DMS53 treated with DMSO at 0.1 percent for 48 hours (cell line): ENCODE measurements around the gene CEP95.
A peak's percentile ranks its signal among the peaks of the same experiment; 100 is the strongest.
"Not testable (repeated sequence)": the region's sequence is repeated elsewhere in the genome, so short reads cannot be mapped to it uniquely, and the experiment has no call there.

ENCODE experiments used
- DNase-seq: peaks from one replicate; lab custom pipeline; 2025; ENCODE audit not compliant: unreplicated experiment; lab: John Stamatoyannopoulos, UW

Gene CEP95, protein sequence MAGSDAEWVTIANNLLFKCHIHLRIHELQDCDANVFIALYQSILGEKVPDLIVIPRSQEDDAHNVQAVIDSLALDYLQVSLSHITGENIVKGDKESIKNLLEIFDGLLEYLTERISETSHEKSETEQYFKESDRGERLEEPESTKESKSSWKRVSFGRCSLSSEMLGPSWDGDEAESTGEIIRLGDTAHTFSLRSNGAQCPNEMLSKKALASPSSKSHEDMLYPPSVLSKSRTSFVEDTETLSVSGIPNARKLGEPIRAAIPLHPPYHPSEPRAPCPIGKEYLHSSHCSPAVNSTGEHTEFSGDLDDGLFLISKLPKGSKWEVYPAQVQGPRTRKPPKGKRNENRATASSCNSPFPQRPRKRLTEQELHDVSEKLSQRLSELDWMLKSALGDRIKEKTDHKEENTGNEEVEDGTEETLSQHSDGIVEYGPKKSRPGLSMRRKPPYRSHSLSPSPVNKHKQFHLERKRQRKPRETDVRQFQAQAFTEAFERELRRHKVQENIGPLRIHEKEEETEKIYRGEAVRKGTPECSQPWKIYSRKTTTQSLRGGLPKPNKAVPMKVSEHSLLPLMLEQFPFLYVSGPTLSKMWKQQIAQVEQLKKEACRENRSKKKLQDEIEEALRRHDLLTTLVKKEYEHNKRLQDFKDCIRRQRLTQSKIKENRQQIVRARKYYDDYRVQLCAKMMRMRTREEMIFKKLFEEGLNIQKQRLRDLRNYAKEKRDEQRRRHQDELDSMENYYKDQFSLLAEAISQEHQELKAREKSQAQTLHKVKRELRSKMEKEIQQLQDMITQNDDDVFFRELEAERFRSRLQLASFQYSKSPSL

DNA sequence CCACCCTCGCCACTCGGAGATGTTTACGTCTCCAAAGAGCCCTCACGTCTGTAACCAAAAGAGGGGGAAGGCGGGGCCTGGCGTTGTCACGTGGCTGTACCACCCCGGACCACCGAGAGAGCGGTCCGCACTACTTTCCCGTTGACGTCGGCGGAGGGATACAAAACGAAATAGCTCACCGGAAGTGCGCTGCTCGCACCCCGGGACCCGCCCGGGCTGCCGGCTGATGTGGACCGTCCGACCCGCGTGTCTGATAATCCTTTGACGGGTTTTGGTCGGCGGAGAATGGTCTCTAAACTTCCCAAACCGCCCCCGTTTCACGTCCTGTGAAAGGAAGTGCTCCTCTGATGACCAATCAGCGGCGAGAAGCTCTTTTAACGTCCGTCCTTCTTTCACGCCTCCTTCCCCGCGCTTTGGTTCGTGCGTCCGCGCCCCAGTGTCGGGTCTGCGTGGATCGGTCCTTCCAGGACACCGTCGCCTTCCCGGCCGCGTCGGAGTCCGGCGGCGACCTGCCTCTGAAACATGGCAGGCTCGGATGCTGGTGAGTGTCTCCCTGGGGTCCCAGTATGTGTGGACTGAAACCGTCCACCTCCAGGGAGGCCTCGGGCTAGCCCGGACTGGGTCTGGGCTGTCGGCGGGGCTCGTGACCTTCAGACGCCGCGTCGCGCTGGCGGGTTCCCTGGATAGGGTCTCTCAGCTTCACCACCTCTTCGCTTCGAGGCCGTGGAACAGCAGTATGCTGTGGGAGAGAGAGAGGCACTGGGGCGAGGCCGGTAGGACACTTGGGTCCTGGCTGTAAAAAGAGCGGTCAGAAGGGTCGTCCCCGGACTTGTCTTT is at the start of gene CEP95:
Gene CEP95 (plus strand): TSS at position 402 of the 837 bp plus-strand sequence. CDS start 121 bp downstream, at position 523.
- peak; percentile 88 for DNase-seq

DNA sequence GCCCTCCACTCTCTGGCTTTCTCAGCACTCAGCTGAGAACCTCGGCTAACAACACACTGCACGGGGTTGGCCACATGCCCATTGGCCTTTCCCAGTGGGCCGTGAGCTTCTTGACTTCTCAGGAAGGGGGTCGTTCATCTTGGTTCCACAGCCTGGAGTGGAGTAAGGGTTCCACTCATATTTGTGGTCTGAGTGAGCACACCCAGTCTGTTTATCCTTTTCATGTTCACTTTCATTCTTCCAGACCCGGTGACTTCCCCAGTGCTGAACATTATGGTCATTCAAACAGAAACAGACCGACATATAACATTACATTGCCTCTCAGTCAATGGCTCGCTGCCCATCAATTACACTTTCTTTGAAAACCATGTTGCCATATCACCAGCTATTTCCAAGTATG is 49.6 kb upstream of the CEP95 start:
- DNase-seq, result no peak

DNA sequence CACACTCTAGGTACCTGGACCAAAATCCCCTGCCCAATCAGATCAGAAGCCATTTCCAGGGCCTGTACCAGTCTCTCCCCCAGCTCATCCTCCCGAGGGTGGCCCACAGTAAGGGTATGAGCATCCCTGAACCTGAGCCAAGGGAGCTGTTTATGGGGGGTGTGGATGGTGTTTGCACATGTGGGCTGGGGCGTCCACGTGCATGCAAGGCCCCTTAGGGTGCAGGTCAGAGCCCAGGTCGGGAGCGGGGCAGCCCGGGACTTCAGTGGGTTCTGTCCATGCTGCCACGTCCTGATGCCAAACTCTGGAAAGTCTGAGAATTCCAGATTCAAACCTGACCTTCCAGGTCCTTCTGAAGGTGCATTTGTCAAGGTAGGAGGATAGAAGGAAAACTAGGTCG is 48.0 kb upstream of the CEP95 start:
- DNase-seq, result no peak

DNA sequence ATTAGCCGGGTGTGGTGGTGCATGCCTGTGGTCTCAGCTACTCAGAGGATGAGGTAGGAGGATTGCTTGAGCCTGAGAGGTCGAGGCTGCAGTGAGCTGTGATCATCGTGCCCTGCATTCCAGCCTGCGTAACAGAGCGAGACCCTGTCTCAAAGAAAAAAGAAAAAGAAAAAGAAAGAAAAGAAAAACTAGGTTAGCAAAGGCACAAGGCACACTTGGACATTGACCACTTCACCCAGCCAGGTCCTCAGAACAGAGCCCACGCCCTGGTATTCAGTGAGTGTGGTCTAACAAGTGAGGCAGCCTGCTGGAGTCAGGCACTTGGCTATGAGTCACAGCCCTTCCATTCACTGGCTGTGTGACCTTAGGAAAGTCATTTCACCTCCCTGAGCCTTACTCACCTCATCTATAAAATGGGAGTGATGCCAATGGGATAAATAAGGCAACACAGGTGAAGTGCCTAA is 47.5 kb upstream of the CEP95 start:
- DNase-seq, result no peak

DNA sequence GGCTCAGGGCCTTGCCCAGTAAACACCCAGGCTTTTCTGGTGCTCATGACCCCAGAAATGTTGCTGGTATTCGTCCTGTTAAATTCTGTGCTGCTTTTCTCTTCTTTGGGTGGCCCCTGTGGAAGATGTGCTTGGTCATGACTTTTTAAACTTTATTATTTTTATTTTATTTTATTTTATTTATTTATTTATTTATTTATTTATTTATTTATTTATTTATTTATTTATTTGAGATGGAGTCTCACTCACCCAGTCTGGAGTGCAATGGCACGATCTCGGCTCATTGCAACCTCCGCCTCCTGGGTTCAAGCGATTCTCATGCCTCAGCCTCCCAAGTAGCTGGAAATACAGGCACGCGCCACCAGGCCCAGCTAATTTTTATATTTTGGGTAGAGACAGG is 47.0 kb upstream of the CEP95 start:
- DNase-seq, result not testable (repeated sequence)

DNA sequence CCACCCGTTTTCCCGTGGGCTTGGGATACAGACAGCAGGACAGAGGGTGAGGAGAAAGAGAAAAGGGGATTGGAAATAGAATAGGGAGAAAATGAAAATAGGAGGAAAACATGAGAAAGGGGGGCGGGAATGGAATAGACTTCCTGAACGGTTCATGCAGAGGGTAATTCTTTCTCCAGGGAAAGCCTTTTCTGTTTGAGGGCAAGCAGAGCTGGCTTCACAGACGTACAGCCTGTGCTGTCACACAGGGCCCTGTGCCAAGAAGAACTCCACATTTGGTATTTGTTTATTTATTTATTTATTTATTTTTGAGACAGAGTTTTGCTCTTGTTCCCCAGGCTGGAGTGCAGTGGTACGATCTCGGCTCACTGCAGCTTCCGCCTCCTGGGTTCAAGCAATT is 45.8 kb upstream of the CEP95 start:
- DNase-seq, result no peak

DNA sequence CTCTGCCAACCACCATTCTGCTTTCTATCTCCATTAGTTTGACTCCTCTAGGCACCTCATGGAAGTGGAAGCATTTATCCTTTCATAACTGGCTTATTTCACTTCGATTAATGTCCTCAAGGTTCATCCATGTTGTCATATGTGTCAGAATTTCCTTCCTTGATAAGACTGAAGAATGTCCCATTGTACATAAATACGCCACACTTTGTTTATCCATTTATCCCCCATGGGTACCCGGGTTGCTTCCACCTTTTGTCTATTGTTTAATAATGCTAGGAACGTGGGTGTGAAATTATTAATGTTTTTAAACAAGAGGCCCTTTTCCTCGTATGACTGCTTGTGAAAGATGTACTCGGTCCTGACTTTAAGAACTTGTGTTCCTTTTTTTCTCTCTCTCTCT is 45.0 kb upstream of the CEP95 start:
- DNase-seq, result no peak

DNA sequence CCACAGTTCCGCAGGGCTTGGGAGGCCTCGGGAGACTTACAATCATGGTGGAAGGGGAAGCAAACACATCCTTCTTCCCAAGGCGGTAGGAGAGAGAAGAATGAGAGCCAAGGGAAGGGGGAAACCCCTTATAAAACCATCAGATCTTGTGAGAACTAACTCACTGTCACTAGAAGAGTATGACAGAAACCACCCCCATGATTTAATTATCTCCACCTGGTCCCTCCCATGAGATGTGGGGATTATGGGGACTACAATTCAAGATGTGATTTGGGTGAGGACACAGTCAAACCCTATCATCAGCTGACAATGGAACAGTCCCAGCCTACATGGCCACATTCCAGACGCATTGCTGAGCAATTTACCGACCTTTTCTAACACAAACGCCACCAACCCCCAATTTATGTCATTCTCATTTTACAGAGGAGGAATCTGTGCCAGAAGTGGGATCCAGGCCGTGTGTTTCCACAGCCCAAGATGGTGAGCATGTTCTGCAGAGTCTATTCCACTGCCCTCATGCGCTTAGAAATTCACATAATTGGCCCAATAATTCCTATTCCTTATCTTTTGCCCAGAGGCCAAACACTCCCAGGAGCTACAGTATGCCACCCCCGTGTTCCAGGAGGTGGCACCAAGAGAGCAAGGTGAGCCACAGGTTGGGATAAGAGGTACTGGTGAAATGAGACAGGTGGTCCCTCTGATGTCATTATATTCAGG is 40.6 kb upstream of the CEP95 start:
- no peak for DNase-seq

DNA sequence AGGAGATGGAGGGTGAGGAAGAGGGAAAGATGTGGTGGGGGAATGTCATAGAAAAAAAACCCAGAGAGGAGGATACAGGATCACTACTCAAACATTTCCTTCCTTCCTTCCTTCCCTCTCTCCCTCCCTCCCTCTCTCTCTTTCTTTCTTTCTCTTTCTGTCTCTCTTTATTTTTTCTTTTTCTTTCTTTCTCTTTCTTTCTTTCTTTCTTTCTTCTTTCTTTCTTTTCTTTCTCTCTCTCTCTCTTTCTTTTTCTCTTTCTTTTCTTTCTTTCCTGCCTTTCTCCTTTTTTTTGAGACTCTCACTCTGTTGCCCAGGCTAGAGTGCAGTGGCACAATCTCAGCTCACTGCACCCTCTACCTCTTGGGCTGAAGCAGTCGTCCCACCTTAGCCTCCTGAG is 39.9 kb upstream of the CEP95 start:
- not testable (repeated sequence) for DNase-seq

DNA sequence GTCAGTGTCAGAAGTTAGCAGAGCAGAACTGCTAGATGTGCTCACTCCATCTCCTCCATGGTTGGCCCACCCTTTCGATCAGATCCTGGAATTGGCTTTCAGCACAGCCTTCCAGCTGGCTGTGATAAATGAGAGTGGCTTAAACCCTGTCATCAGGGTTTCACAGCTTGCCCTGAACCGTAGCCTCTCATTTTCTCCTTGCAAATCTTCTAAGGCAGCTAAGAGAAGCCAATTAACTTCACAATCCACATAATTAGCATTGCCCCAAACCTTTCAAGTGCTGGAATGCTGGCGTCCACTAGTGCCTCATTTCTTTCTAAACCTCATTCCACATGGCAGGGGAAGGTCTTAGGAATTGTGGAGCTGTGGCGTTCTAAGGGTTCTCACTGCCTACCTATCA is 36.2 kb upstream of the CEP95 start:
- DNase-seq, result no peak

DNA sequence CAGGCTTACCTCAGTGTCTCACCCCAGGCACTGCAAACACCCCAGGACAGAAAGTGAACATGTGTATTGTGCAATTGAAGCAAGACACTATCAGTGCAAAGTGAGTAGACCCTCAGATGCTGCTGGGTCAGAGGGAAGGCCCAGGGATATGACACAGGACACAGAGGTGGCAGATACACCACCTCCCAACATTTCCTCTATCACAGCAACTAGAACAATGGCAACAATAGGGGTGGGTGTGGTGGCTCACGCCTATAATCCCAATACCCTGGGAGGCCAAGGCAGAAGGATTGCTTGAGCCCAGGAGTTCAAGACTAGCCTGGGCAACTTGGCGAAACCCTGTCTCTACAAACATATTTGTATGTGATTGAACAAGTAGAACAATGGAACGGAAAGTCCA is 35.3 kb upstream of the CEP95 start:
- DNase-seq, result no peak

DNA sequence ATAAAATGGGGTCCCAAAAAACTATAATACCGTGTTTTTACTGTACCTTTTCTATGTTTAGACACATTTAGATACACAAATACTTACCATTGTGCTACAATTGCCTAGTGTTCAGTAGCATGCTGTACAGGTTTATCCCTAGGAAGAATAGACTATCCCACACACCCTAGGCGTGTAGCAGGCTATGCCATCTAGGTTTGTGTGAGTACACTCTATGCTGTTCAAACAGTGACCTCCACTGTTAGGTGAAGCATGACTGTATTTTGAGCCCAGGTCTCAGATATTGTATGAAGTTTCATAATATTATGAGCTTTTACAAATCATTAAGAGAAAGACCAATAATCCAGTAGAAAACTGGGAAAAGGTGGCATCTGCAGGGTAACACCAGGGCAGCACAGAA is 34.2 kb upstream of the CEP95 start:
- no peak for DNase-seq

DNA sequence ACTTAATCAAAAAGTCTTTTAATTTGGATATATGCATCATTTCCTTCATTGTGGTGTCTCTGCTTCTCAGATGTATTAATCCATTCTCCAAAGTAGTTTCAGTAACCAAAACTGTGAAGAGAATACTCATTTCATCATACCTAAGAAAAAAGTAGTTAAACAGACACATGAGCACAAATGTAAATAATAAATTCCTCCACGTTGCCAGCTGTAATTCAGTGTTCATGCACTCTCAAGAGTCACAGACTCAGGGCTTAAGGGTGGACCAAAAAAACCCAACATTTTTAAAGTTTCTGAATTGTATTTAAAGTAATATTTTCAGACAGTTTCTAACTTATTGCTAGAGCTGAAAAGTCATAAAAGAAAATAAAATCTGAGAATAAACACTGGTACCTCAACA is 28.9 kb upstream of the CEP95 start:
- DNase-seq, result no peak

DNA sequence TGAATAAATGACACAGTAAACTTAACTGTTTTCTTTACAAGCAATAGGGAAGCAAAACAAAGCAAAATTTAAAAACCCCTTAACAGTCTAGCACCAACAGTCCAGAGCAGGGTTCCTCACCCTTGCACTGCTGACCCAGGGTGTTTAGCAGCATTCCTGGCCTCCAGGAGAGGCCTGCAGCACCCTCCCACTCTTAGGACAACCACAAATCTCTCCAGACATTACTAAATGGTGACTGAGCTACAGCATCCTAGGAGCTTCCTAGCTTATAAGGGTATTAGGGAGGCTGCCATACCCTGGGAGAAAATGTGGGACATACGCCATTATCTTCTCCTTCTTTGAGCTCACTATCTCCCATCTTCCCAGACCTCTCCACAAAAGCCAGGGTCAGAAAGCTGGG is 25.8 kb upstream of the CEP95 start:
- DNase-seq, result no peak

DNA sequence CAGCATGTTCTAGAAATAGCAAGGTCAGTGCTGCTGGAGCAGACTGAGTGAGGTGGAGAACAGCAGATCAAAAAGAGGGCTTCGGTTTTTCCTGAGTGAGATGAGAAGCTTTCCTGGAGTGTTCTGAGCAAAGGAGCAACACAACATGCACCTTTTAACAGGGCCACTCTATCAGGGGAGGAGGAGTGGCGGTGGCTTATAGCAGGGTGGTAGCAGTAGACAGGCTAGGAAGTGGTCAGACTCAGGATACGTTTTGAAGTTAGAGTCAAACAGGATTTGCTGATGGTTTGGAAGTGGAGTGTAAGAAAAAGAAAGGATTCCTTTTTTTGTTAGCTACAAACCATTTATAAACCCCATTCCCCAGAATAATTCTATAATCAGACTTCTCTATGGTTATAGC is 22.4 kb upstream of the CEP95 start:
- no peak for DNase-seq

DNA sequence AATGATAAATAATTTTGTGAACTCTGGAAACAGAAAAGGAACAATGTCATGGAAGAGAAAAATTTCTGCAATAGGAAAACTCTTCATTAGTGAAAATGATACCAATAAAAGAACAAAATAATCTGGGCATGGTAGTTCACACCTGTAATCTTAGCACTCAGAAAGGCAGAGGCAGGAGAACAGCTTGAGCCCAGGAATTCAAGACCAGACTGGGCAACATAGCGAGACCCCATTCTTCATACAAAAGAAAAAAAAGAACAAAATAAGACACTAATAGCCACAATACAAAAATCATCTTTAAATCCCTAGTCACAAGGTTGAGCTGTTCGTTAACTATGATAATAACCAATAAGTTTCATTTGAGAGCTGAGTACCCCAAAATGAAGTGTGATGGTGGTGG is 18.5 kb upstream of the CEP95 start:
- DNase-seq, result no peak

DNA sequence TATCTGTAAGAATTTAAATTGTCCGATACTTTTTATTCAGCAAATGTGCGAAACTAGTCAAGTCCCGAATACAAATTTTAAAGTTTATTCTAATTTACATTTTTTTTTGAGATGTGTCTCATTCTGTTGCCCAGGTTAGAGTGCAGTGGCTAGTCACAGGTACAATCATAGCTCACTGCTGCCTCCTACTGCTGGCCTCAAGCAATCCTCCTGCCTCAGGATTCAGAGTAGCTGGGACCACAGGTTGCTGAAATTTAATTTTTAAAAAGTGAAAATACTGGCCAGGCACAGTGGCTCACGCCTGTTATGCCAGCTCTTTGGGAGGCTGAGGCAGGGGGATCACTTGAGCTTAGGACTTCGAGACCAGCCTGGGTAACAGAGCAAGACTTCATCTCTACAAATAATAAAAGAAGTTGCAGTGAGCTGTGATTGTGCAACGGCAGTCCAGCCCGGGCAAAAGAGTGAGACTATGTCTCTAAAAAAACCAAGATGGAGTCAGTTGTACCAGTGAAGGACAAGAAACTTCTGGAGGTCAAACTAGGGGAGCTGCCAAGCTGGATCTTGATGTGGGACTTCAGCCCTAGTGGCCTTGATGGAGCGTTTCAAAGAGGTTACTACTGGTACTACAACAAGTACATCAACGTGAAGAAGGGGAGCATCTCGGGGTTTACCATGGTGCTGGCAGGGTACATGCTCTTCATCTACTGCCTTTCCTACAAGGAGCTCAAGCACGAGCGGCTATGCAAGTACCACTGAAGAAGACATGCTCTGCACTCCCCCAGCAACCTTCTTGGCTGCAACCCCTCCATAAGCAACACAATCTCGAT is 15.5 kb upstream of the CEP95 start:
- DNase-seq, result peak; percentile 15

DNA sequence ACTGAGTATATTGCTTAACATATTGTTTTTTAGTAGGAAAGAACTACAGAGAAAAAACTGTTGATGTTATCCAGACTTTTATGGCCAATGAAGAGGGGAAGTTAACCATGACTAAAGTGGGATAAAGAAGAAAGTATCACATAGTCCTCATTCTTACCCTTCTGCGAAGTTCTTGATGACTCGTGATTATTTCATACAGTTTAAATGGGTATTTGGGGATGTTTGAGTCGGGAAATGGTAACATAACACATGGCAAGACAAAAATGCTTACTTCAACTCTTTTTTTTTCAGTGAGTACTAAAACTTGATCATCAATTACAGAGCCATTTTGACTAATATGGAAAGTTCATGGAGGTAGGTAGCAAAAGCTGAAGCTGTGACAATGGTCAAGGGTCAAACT is 14.8 kb upstream of the CEP95 start:
- no peak for DNase-seq

DNA sequence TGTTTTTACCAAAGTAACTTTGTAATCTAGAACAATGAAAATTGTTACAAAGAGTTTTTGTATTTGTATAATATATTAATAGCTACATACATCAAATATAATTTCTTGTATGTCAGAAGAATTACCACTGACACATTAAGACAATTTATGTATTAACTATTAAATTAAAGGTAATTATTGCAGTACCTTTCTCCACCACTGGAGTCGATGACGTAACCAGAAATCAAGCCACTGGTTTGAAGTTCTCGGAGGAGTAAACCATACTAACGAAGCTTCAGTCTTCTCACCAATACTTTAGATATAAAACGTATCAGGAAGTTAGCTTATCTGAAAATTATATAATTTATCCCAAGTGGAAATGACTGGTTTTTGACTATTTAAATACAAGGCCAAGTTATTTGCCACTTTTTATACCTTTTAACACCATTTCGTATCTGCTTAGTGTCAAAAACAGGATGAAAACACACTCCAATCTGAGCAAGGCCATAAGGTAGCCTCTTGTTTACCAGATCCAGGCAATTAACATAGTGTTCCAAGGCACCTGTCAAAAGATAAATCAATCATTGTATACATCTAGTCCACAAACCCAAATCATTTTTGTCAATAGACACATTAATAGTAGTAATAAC is 14.2 kb upstream of the CEP95 start:
- no peak for DNase-seq
